ENCODE results near the gene HEPN1.

Gene HEPN1

GRCh38 chr11:124875401-124875800 lies 43.6 kb upstream of the HEPN1 start:
- no peak for TF ChIP-seq CREB1 (IDR thresholded peaks at IDR 0.05; ENCODE audit: low read depth)
- TF ChIP-seq EP300 (IDR thresholded peaks at IDR 0.05; ENCODE audit: borderline replicate concordance): no peak

GRCh38 chr11:124875943-124876817 lies 42.9 kb upstream of the HEPN1 start:
- TF ChIP-seq YY1 (IDR thresholded peaks at IDR 0.05; ENCODE audit: low read depth) (no peak), CEBPB (IDR thresholded peaks at IDR 0.05) (no peak), MAX (IDR thresholded peaks at IDR 0.05) (no peak; the same call in 1 of the 2 replicates), TAF1 (IDR thresholded peaks at IDR 0.05; ENCODE audit: low read depth) (no peak), ZBTB7A (IDR thresholded peaks at IDR 0.05; ENCODE audit: low read depth) (no peak), EGR1 (IDR thresholded peaks at IDR 0.05) (peak; percentile 46; the same call in 1 of the 2 replicates), RAD21 (IDR thresholded peaks at IDR 0.05; ENCODE audit: low read depth) (peak; percentile 29; the same call in 1 of the 2 replicates), CREB1 (IDR thresholded peaks at IDR 0.05; ENCODE audit: low read depth) (0 out of 2 replicates have a peak, but pooled peaks have one; percentile 23), NFIC (IDR thresholded peaks at IDR 0.05) (0 out of 2 replicates have a peak, but pooled peaks have one; percentile 25), REST (IDR thresholded peaks at IDR 0.05; ENCODE audit: low read depth) (no peak), USF1 (IDR thresholded peaks at IDR 0.05) (no peak), TCF12 (IDR thresholded peaks at IDR 0.05; ENCODE audit: low read depth) (no peak), EP300 (IDR thresholded peaks at IDR 0.05; ENCODE audit: borderline replicate concordance) (no peak)

GRCh38 chr11:124876818-124877630 lies 42.0 kb upstream of the HEPN1 start:
- no peak for TF ChIP-seq REST (IDR thresholded peaks at IDR 0.05; ENCODE audit: low read depth)
- no peak for TF ChIP-seq USF1 (IDR thresholded peaks at IDR 0.05)
- no peak for TF ChIP-seq EGR1 (IDR thresholded peaks at IDR 0.05)
- TF ChIP-seq TAF1 (IDR thresholded peaks at IDR 0.05; ENCODE audit: low read depth): no peak
- no peak for TF ChIP-seq CEBPB (IDR thresholded peaks at IDR 0.05)
- TF ChIP-seq FOXM1 (IDR thresholded peaks at IDR 0.05; ENCODE audit: borderline replicate concordance, low read depth): no peak
- no peak for TF ChIP-seq RAD21 (IDR thresholded peaks at IDR 0.05; ENCODE audit: low read depth)
- no peak for TF ChIP-seq MAX (IDR thresholded peaks at IDR 0.05)
- no peak for TF ChIP-seq TEAD4 (IDR thresholded peaks at IDR 0.05)
- TF ChIP-seq NFIC (IDR thresholded peaks at IDR 0.05): no peak
- no peak for TF ChIP-seq EP300 (IDR thresholded peaks at IDR 0.05; ENCODE audit: borderline replicate concordance)

- TF ChIP-seq CREB1 (IDR thresholded peaks at IDR 0.05; ENCODE audit: low read depth) (no peak), TAF1 (IDR thresholded peaks at IDR 0.05; ENCODE audit: low read depth) (no peak), FOXM1 (IDR thresholded peaks at IDR 0.05; ENCODE audit: borderline replicate concordance, low read depth) (no peak), NFIC (IDR thresholded peaks at IDR 0.05) (no peak), ZBTB7A (IDR thresholded peaks at IDR 0.05; ENCODE audit: low read depth) (no peak), CEBPB (IDR thresholded peaks at IDR 0.05) (no peak), TEAD4 (IDR thresholded peaks at IDR 0.05) (no peak), YY1 (IDR thresholded peaks at IDR 0.05; ENCODE audit: low read depth) (no peak), EP300 (IDR thresholded peaks at IDR 0.05; ENCODE audit: borderline replicate concordance) (no peak), MAX (IDR thresholded peaks at IDR 0.05) (no peak), TCF12 (IDR thresholded peaks at IDR 0.05; ENCODE audit: low read depth) (no peak), EGR1 (IDR thresholded peaks at IDR 0.05) (no peak), REST (IDR thresholded peaks at IDR 0.05; ENCODE audit: low read depth) (no peak), USF1 (IDR thresholded peaks at IDR 0.05) (no peak), RAD21 (IDR thresholded peaks at IDR 0.05; ENCODE audit: low read depth) (no peak)
These were observed 41.5 kb upstream of the HEPN1 start for GRCh38 chr11:124877631-124877909.
